SK-MEL-5 (cell line): ENCODE results near the gene RNF183. TPM values are rescaled to one million over a fixed set of nuclear protein-coding genes. Genes with fewer than 3 reads are reported as not detected.

Experiments
- DNase-seq: peaks from one replicate; pipeline ENCODE4 v3.0.0-alpha.2; 2016; ENCODE audit warnings: low read depth, low spot score
- in situ Hi-C: cut with HindIII; loops from 2 replicates; pipeline ENCODE4 v1.10.0; 2016; ENCODE audit warnings: low sequenced_read_pairs, high pct_unique_total_duplicates, low pct_unique_long_range_greater_than_20kb
- total RNA-seq: library from RNA; depleted of rRNA; stranded (reverse); fragments of >200 nt; shearing (Covaris generic); gene quantifications from 2 replicates; pipeline ENCODE4 v1.2.3, GENCODE V29; 2014

The RNF183 gene
- total RNA-seq, 1 experiment from 2014 or later, result not detected

DNA sequence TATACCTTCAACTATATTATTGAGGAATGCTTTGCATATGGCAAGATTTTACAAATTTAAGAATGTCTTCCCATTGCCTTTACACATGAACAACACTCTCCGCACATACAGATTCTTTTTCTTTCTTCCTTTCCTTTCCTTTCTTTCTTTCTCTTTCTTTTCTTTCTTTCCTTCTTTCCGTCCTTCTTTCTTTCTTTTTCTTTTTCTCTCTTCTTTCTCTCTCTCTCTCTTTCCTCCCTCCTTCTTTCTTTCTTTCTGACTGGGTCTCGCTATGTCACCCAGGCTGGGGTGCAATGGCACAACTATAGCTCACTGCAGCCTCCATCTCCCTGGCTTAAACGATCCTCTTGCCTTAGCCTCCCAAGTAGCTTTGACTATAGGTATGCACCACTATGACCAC, 23.1 kb upstream of the RNF183 start:
- in situ Hi-C loops, result no loop called here
- no peak for DNase-seq

- in situ Hi-C loops, result no loop called here
- no peak for DNase-seq
Observed at GRCh38 chr9:113322671-113323070, 19.5 kb upstream of the RNF183 start.

DNA sequence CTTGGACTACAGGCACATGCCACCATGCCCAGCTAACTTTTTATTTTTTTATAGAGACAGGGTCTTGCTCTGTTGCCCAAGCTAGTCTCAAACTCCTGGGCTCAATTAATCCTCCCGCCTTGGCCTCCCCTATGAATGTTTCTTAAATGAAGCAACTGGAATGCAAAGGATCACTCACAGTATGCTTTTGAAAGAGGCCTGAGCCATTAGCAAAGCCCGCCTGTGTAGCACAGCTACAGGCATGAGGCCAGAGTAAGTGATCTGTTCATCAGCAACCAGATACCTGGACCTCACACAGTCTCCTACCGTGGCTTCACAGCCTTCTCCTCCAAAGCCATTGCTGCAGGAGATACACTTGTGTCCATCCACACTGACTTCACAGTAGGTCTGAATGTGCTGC, 16.9 kb upstream of the RNF183 start:
- DNase-seq, result no peak
- in situ Hi-C loops, result no loop called here

DNA sequence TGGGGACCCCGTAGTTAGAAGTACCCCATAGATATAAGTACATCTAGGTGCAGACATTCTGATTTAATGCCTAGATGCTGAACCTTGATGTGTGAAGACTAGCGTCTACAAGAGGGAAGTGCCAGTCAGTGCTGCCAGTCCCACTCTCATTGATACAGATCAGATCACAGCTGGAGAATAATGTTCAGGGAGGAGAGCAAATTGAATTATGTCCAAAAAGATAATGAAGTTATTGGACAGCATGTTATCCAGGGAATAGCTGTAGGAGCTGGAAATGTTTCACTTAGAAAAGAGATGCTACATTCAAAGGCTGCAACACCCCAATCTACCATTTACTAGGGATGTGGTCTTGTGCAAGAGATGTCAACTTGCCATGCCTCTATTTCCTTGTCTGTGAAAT, 15.9 kb upstream of the RNF183 start:
- in situ Hi-C loops, result no loop called here
- DNase-seq, result no peak

- in situ Hi-C loops, result no loop called here
- DNase-seq, result no peak
Observed at GRCh38 chr9:113317777-113318176, 14.6 kb upstream of the RNF183 start.

- DNase-seq, result no peak
- in situ Hi-C loops, result no loop called here
Observed at GRCh38 chr9:113316030-113316429, 12.9 kb upstream of the RNF183 start.

GRCh38 chr9:113315231-113315630, 12.1 kb upstream of the RNF183 start:
- in situ Hi-C loops, result no loop called here
- DNase-seq, result no peak

DNA sequence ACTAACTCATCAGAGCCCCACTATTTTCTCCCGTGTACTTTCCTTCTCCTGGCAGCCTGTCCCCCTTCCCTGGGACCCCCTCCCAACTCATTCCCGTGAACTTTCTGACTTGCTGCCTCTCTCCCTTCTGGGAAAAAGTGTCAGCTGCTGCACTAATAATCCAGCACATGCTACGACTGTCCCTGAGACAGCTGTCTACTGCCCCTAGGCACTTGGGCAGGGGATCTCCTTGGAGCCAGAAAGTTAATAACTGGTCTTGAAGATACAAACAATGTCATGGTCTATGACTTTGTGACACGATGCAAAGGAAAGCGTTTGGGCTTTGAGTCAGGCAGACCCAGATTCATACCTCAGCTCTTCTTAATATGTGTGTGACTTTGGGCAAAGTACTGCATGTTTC, 10.1 kb upstream of the RNF183 start:
- in situ Hi-C loops, result no loop called here

DNA sequence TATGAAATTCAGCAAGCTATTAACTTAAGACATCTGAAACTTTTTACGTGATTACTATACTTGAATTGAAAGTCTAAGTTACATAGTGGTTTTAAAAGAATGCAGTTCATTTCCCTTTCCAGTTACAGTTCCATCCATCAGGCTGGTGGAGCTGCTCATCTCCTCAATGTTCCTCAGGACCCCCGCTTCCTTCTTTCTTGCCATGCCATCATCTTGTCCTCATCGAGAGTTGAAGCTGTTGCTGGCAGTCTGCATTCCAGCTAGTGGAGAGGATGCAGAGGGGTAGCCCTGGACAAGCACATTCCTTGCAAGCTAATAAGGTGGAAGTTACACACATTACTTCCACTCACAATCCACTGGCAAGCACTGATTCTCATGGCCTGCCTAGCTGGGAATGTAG, 8.8 kb upstream of the RNF183 start:
- DNase-seq, result no peak
- in situ Hi-C loops, result no loop called here

More for the DNA sequence above, 10.1 kb upstream of the RNF183 start:
- no peak for DNase-seq

GRCh38 chr9:113310538-113310937, 7.4 kb upstream of the RNF183 start:
- DNase-seq, result no peak
- in situ Hi-C loops, result no loop called here

- in situ Hi-C loops, result no loop called here
Observed at GRCh38 chr9:113309204-113309813, 6.1 kb upstream of the RNF183 start.

GRCh38 chr9:113307396-113307975, 4.3 kb upstream of the RNF183 start:
- in situ Hi-C loops, result no loop called here
- no peak for DNase-seq

More at GRCh38 chr9:113309204-113309813, 6.1 kb upstream of the RNF183 start:
- DNase-seq, result peak; percentile 77

DNA sequence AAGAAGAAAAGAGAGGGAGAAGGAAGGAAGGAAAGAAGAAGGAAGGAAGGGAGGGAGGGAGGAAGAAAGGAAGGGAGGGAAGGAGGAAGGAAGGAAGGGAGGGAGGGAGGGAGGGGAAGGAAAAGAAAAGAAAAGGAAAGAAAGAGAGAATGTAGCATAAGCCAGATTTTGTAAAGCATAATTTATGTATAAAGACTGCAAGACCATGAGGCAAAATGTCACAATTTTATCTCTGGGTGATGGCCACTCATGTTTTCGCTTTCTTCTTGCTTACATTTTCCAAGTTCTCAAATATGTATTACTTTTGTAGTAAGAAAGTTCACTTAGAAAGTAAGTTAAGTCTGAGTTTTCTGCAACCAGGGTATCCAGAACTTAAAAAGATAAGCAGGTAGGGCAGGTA, 3.4 kb upstream of the RNF183 start:
- in situ Hi-C loops, result no loop called here

DNA sequence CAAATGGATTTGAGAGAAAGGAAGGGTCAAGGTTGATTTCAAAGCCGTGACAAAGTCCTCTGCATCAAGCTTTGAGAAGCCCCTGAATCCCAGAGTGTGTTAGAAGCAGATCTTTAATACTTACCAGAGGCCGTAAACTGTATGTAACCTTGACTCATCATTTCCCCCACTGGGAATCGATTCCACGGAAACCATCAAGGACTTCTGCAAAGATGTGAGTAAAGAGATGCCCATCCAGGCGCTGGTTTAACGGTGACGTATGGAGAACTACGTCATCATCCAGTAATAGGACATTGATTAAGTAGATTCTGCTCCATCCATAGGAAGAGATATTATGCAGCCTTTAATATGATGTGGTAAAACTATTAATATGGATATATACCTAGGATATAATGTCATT, 1.6 kb downstream of the RNF183 start:
- no peak for DNase-seq
- in situ Hi-C loops, result no loop called here

More for the DNA sequence above, 3.4 kb upstream of the RNF183 start:
- no peak for DNase-seq

- in situ Hi-C loops, result no loop called here
- DNase-seq, result no peak
Observed at GRCh38 chr9:113299800-113300292, 3.3 kb downstream of the RNF183 start.

- no peak for DNase-seq
- in situ Hi-C loops, result no loop called here
Observed at GRCh38 chr9:113298924-113299770, 4.0 kb downstream of the RNF183 start.

- no peak for DNase-seq
- in situ Hi-C loops, result no loop called here
Observed at GRCh38 chr9:113298311-113298710, 4.9 kb downstream of the RNF183 start.

DNA sequence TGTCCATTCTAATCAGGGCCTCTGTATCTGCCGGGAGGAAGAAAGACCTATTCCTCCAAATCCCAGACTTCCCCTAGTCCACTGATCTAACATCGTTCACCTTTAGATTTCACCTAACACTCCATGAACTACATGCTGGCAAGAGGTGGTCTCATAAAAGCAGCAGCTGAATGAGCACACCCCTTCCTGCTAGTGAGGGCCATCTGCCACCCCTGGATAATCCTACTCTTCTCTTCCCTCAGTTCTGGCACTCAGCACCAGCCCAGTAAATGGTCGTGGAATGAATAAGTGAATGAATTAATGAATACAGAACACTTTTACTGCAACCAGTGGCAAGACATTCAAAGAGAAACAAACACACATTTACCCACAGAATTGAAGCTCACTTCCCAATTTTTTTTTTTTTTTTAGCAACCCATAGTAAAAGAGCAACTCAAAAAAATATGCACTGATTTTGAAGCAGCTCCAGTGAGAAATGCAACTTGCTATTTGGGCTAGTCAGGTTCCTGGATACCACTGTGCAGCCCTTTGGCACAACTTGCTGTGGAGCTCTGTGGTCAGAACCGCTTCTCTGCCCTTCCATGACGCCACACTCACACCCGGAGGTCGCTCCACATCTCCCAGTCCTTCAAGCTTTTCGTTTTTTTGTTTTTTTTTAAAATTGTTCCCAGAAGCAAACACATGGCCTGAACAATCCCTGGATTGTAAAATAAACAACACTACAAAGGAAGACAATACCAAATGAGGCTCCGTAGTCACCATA, 6.2 kb downstream of the RNF183 start:
- DNase-seq, result no peak
- in situ Hi-C loops, result no loop called here
